PC-3 (cell line): ENCODE measurements around the gene PLVAP. TPM values are rescaled to one million over a fixed set of nuclear protein-coding genes. Genes with fewer than 3 reads are reported as not detected.

Source experiments
- ATAC-seq: fragments of 200-7000 bp; cut with Tn5 transposase; 2 replicates; pipeline ENCODE4 v1.9.1; 2020; ENCODE audit warnings: mild to moderate bottlenecking, moderate library complexity
- BruUV-seq: library from RNA; stranded (reverse); fragments of 400-500 nt; replicated peaks from 2 replicates; lab custom pipeline; 2021; lab: Mats Ljungman, UMichigan
- CTCF ChIA-PET: fragments of 300-600 bp; sonication (Branson Sonifier 250); formaldehyde crosslinking; loops from one replicate; lab custom pipeline; 2022; ENCODE audit warnings: antibody characterized with exemption; lab: Charles Lee
- POLR2A ChIA-PET: fragments of 300-600 bp; sonication (Branson Sonifier 250); formaldehyde crosslinking; loops from one replicate; lab custom pipeline; 2022; ENCODE audit warnings: antibody characterized with exemption; ENCODE audit not compliant: unreplicated experiment; lab: Charles Lee
- DNase-seq: peaks from one replicate; pipeline ENCODE4 v3.0.0-alpha.2; 2015
- H2AFZ ChIP-seq: fragments of 300-600 bp; sonication (generic); 2 replicates; pipeline ENCODE4 v1.6.0; 2016; ENCODE audit warnings: antibody characterized with exemption, low read length
- H3F3A ChIP-seq: fragments of 300-600 bp; sonication (generic); one replicate; pipeline ENCODE4 v1.6.0; 2017; ENCODE audit warnings: antibody characterized with exemption, low read length, control low read depth, mild to moderate bottlenecking; ENCODE audit not compliant: unreplicated experiment
- H3K27ac ChIP-seq: fragments of 300-600 bp; sonication (generic); 2 replicates; pipeline ENCODE4 v1.5.1; 2016; ENCODE audit warnings: mild to moderate bottlenecking, low read length
- H3K27me3 ChIP-seq: fragments of 300-600 bp; sonication (generic); 2 replicates; pipeline ENCODE4 v1.6.1; 2016; ENCODE audit warnings: low read length, mixed read lengths
- H3K36me3 ChIP-seq: fragments of 300-600 bp; sonication (generic); 2 replicates; pipeline ENCODE4 v1.6.1; 2016; ENCODE audit warnings: low read depth, mixed run types, low read length, mixed read lengths
- H3K4me1 ChIP-seq: fragments of 300-600 bp; sonication (generic); 2 replicates; pipeline ENCODE4 v1.5.1; 2016; ENCODE audit warnings: low read length; ENCODE audit not compliant: insufficient read depth
- H3K4me2 ChIP-seq: fragments of 300-600 bp; sonication (generic); 2 replicates; pipeline ENCODE4 v1.6.0; 2016; ENCODE audit warnings: low read length
- H3K4me3 ChIP-seq: fragments of 300-600 bp; sonication (generic); 2 replicates; pipeline ENCODE4 v1.5.1; 2016; ENCODE audit warnings: mild to moderate bottlenecking, low read length, mixed read lengths
- H3K79me2 ChIP-seq: fragments of 300-600 bp; sonication (generic); 2 replicates; pipeline ENCODE4 v1.6.1; 2017; ENCODE audit warnings: low read length, mixed read lengths
- H3K9ac ChIP-seq: fragments of 300-600 bp; sonication (generic); 2 replicates; pipeline ENCODE4 v1.6.0; 2016; ENCODE audit warnings: mild to moderate bottlenecking, low read length
- H3K9me2 ChIP-seq: fragments of 300-600 bp; sonication (generic); replicated peaks from 2 replicates; pipeline ENCODE4 v1.6.1; 2016; ENCODE audit warnings: mixed run types, low read length, mixed read lengths
- H3K9me3 ChIP-seq: fragments of 300-600 bp; sonication (generic); 2 replicates; pipeline ENCODE4 v1.6.1; 2016; ENCODE audit warnings: low read length, mixed read lengths
- H4K20me1 ChIP-seq: fragments of 300-600 bp; sonication (generic); 2 replicates; pipeline ENCODE4 v1.6.1; 2016; ENCODE audit warnings: low read length, mixed read lengths
- CTCF ChIP-seq: fragments of 300-600 bp; sonication (generic); conservative IDR thresholded peaks from 2 replicates; pipeline ENCODE4 v1.5.1; 2017; ENCODE audit warnings: antibody characterized with exemption, low read depth, mild to moderate bottlenecking, low read length
- EZH2 ChIP-seq: fragments of 300-600 bp; sonication (generic); IDR thresholded peaks from one replicate; pipeline ENCODE4 v1.6.1; 2017; ENCODE audit warnings: antibody characterized with exemption, mild to moderate bottlenecking, low read length; ENCODE audit not compliant: unreplicated experiment
- EZH2phosphoT487 ChIP-seq: fragments of 300-600 bp; sonication (generic); IDR thresholded peaks from 2 replicates; pipeline ENCODE4 v1.6.1; 2018; ENCODE audit warnings: mild to moderate bottlenecking, antibody characterized with exemption, low read length, borderline replicate concordance
- intact Hi-C: fragments of 100-400 bp; cut with micrococcal nuclease; formaldehyde crosslinking; loops from 2 replicates; pipeline ENCODE4 v1.9.0; 2023
- total RNA-seq: library from RNA; depleted of rRNA; stranded (reverse); fragments of >200 nt; gene quantifications from 2 replicates; pipeline ENCODE4 v1.2.3, GENCODE V29; 2014

PLVAP gene
- total RNA-seq, 1 experiment from 2014 or later: not detected

GRCh38 chr19:17327654-17328516 is 49.3 kb downstream of the PLVAP start:
- intact Hi-C loops: no loop called here
- no peak overlapping the region for H3K27ac ChIP-seq
- no peaks in the 10 kb centered on the region for H3K4me1 ChIP-seq
- no peaks in the 10 kb centered on the region for H3K27me3 ChIP-seq
- ATAC-seq (no peak), DNase-seq (no peak)
- no peak overlapping the region for H3K4me3 ChIP-seq
- H4K20me1 ChIP-seq: no peaks in the 10 kb centered on the region
- ChIA-PET CTCF (no interaction called here), POLR2A (interaction anchor here (0.7 kb wide), 1 partner anchor 22 kb away, joined by 4 read pairs; the partner anchor contains the start of gene MRPL34)
- no peaks in the 10 kb centered on the region for H3K79me2 ChIP-seq
- no peak overlapping the region for H3K9ac ChIP-seq
- no peak overlapping the region for H3K4me2 ChIP-seq
- no peaks in the 10 kb centered on the region for H3K9me2 ChIP-seq
- no TSS peak for BruUV-seq
- no peaks in the 10 kb centered on the region for H3F3A ChIP-seq
- H3K36me3 ChIP-seq: peaks cover 2% of the 10 kb centered on the region
- TF ChIP-seq EZH2 (no peak), CTCF (no peak), EZH2phosphoT487 (no peak)
- no peaks in the 10 kb centered on the region for H3K9me3 ChIP-seq
- no peak overlapping the region for H2AFZ ChIP-seq

GRCh38 chr19:17327068-17327653 is 50.0 kb downstream of the PLVAP start:
- Histone ChIP-seq H3K4me2 (no peak overlapping the region), H3K79me2 (no peaks in the 10 kb centered on the region), H3K4me1 (no peaks in the 10 kb centered on the region), H3K36me3 (no peaks in the 10 kb centered on the region), H3K9me3 (no peaks in the 10 kb centered on the region), H3K9me2 (no peaks in the 10 kb centered on the region), H2AFZ (no peak overlapping the region), H3K9ac (no peak overlapping the region), H3K27ac (no peak overlapping the region), H4K20me1 (no peaks in the 10 kb centered on the region), H3F3A (no peaks in the 10 kb centered on the region), H3K27me3 (no peaks in the 10 kb centered on the region), H3K4me3 (no peak overlapping the region)
- no TSS peak for BruUV-seq
- TF ChIP-seq CTCF (no peak), EZH2 (no peak), EZH2phosphoT487 (no peak)
- ChIA-PET CTCF (no interaction called here), POLR2A (interaction anchor here (0.7 kb wide), 1 partner anchor 22 kb away, joined by 4 read pairs; the partner anchor contains the start of gene MRPL34)
- intact Hi-C loops: no loop called here
- ATAC-seq (no peak), DNase-seq (no peak)

DNA sequence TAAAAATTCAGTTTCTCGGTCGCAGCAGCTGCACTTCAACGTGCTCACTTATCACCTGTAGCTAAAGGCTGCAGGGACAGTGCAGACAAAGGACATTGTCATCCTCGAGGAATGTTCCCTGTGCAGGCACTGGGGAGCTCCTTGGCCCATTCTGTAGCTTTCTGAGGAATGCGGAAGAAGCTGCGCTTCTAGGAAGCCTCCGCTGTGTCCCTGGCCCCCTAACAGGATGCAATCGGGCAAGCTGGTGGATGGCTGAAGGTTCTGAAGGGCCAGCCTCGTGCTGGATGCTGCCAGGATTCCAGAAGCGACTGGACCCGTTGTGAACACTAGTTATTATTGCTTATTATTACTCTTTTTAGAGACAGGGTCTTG is 50.6 kb downstream of the PLVAP start:
- intact Hi-C loops: no loop called here
- no peaks in the 10 kb centered on the region for H4K20me1 ChIP-seq
- POLR2A ChIA-PET: no interaction called here
- no peaks in the 10 kb centered on the region for H3K36me3 ChIP-seq
- DNase-seq (no peak), ATAC-seq (no peak)
- no peaks in the 10 kb centered on the region for H3K9me3 ChIP-seq
- H3K79me2 ChIP-seq: no peaks in the 10 kb centered on the region
- no peaks in the 10 kb centered on the region for H3K27me3 ChIP-seq
- TF ChIP-seq CTCF (no peak), EZH2 (no peak), EZH2phosphoT487 (no peak)
- no peaks in the 10 kb centered on the region for H3K9me2 ChIP-seq
- H2AFZ ChIP-seq: no peak overlapping the region
- H3K4me2 ChIP-seq: no peak overlapping the region
- H3K4me3 ChIP-seq: no peak overlapping the region
- CTCF ChIA-PET: no interaction called here
- no TSS peak for BruUV-seq
- H3F3A ChIP-seq: no peaks in the 10 kb centered on the region
- no peaks in the 10 kb centered on the region for H3K4me1 ChIP-seq
- H3K27ac ChIP-seq: no peak overlapping the region
- H3K9ac ChIP-seq: no peak overlapping the region
